IMR-90 (cell line): Measurements from ENCODE around the gene NDEL1. TPM values are rescaled to one million over a fixed set of nuclear protein-coding genes. Genes with fewer than 3 reads are reported as not detected.

Experiments
- ATAC-seq: fragments of 200-7000 bp; cut with Tn5 transposase; 2 replicates; pipeline ENCODE4 v1.9.1; 2020; ENCODE audit warnings: low read depth, mild to moderate bottlenecking, moderate library complexity
- BruUV-seq: library from RNA; stranded (reverse); fragments of 400-500 nt; replicated peaks from 2 replicates; lab custom pipeline; 2021; lab: Mats Ljungman, UMichigan
- CTCF ChIA-PET: fragments of 300-600 bp; formaldehyde crosslinking; extraction: SDS; loops from one replicate; lab custom pipeline; 2021; ENCODE audit warnings: antibody characterized with exemption; lab: Yijun Ruan, JAX
- POLR2A ChIA-PET: fragments of 300-600 bp; sonication (Branson Sonifier 250); formaldehyde crosslinking; loops from one replicate; lab custom pipeline; 2022; ENCODE audit warnings: antibody characterized with exemption; ENCODE audit not compliant: unreplicated experiment; lab: Charles Lee
- DNase-seq: peaks from one replicate; pipeline ENCODE4 v3.0.0; 2013
- H2AFZ ChIP-seq: replicated peaks from 2 replicates; pipeline ENCODE3; 2013; ENCODE audit warnings: low read length, mild to moderate bottlenecking; ENCODE audit not compliant: poor library complexity
- H2AK5ac ChIP-seq: 2 replicates; pipeline ENCODE4 v1.6.1; 2013; ENCODE audit warnings: low read depth, low read length, inconsistent platforms
- H2AK9ac ChIP-seq: replicated peaks from 2 replicates; pipeline ENCODE3; 2013; ENCODE audit warnings: mild to moderate bottlenecking, low read depth, low read length, moderate library complexity; ENCODE audit not compliant: poor library complexity
- H2BK120ac ChIP-seq: 2 replicates; pipeline ENCODE4 v1.6.1; 2013; ENCODE audit warnings: low read depth, low read length, inconsistent platforms
- H2BK15ac ChIP-seq: 3 replicates; pipeline ENCODE4 v1.6.1; 2013; ENCODE audit warnings: low read depth, low read length, inconsistent platforms
- H2BK20ac ChIP-seq: 2 replicates; pipeline ENCODE4 v1.6.1; 2013; ENCODE audit warnings: low read depth, mild to moderate bottlenecking, inconsistent platforms, low read length, moderate library complexity
- H2BK5ac ChIP-seq: 2 replicates; pipeline ENCODE4 v1.6.1; 2013; ENCODE audit warnings: mild to moderate bottlenecking, low read depth, low read length, inconsistent platforms; ENCODE audit not compliant: poor library complexity, severe bottlenecking
- H3K14ac ChIP-seq: replicated peaks from 2 replicates; pipeline ENCODE4 v1.6.1; 2013; ENCODE audit warnings: low read depth, low read length, inconsistent platforms
- H3K18ac ChIP-seq: 2 replicates; pipeline ENCODE4 v1.6.1; 2013; ENCODE audit warnings: low read depth, low read length, control low read depth
- H3K23ac ChIP-seq: 2 replicates; pipeline ENCODE4 v1.6.1; 2013; ENCODE audit warnings: low read depth, low read length, inconsistent platforms
- H3K27ac ChIP-seq: 2 replicates; pipeline ENCODE4 v1.5.1; 2013; ENCODE audit warnings: mild to moderate bottlenecking, control low read depth, low read length; ENCODE audit not compliant: insufficient read depth
- H3K27me3 ChIP-seq: 2 replicates; pipeline ENCODE4 v1.6.1; 2013; ENCODE audit warnings: low read length; ENCODE audit not compliant: control insufficient read depth, insufficient read depth
- H3K36me3 ChIP-seq: 2 replicates; pipeline ENCODE4 v1.6.1; 2013; ENCODE audit warnings: low read length, mixed read lengths; ENCODE audit not compliant: control insufficient read depth, insufficient read depth
- H3K4ac ChIP-seq: 2 replicates; pipeline ENCODE4 v1.6.1; 2013; ENCODE audit warnings: low read depth, low read length, inconsistent platforms
- H3K4me1 ChIP-seq: 2 replicates; pipeline ENCODE4 v1.6.1; 2013; ENCODE audit warnings: low read length, mixed read lengths; ENCODE audit not compliant: control insufficient read depth, insufficient read depth
- H3K4me2 ChIP-seq: 2 replicates; pipeline ENCODE4 v1.6.1; 2013; ENCODE audit warnings: low read depth, mild to moderate bottlenecking, control low read depth, low read length, moderate library complexity
- H3K4me3 ChIP-seq: 2 replicates; pipeline ENCODE4 v1.5.1; 2013; ENCODE audit warnings: low read depth, mild to moderate bottlenecking, control low read depth, low read length, moderate library complexity; ENCODE audit not compliant: insufficient read depth
- H3K56ac ChIP-seq: 2 replicates; pipeline ENCODE4 v1.6.1; 2013; ENCODE audit warnings: low read length, inconsistent platforms; ENCODE audit not compliant: insufficient read depth; ENCODE audit errors: extremely low read depth
- H3K79me1 ChIP-seq, 2 experiments: 2 replicates each; pipeline ENCODE4 v1.6.1; 2013; ENCODE audit warnings: low read length in 2 of 2, inconsistent platforms in 1 of 2, low read depth in 1 of 2
- H3K9ac ChIP-seq: 2 replicates; pipeline ENCODE4 v1.6.1; 2013; ENCODE audit warnings: low read depth, low read length, control low read depth
- H3K9me1 ChIP-seq: 2 replicates; pipeline ENCODE4 v1.6.1; 2013; ENCODE audit warnings: low read length, inconsistent platforms; ENCODE audit not compliant: insufficient read depth
- H3K9me3 ChIP-seq: 2 replicates; pipeline ENCODE4 v1.6.1; 2013; ENCODE audit warnings: low read length; ENCODE audit not compliant: control insufficient read depth, insufficient read depth
- H4K20me1 ChIP-seq: 2 replicates; pipeline ENCODE4 v1.6.1; 2013; ENCODE audit warnings: low read length, inconsistent platforms; ENCODE audit not compliant: insufficient read depth
- H4K5ac ChIP-seq: 2 replicates; pipeline ENCODE4 v1.6.1; 2013; ENCODE audit warnings: mild to moderate bottlenecking, low read depth, low read length, control low read depth
- H4K8ac ChIP-seq, 2 experiments: 2 replicates each; pipeline ENCODE4 v1.6.1; 2013; ENCODE audit warnings: low read depth in 2 of 2, low read length in 2 of 2, control low read depth in 1 of 2, inconsistent platforms in 1 of 2
- H4K91ac ChIP-seq: 2 replicates; pipeline ENCODE4 v1.6.1; 2013; ENCODE audit warnings: low read depth, low read length, inconsistent platforms; ENCODE audit not compliant: insufficient read depth
- BHLHE40 ChIP-seq: fragments of 150-350 bp; IDR thresholded peaks from 2 replicates; pipeline ENCODE4 v1.6.1; 2016; ENCODE audit warnings: mild to moderate bottlenecking, low read depth, low read length
- CEBPB ChIP-seq: IDR thresholded peaks from 2 replicates; pipeline ENCODE4 v1.6.1; 2012; ENCODE audit warnings: low read depth, low read length, improper control_type of control experiment
- CHD1 ChIP-seq: IDR thresholded peaks from 2 replicates; pipeline ENCODE4 v1.6.1; 2012; ENCODE audit warnings: low read depth, low read length, improper control_type of control experiment
- CTCF ChIP-seq: conservative IDR thresholded peaks from 2 replicates; pipeline ENCODE4 v1.5.1; 2012; ENCODE audit warnings: mild to moderate bottlenecking, low read depth, low read length, improper control_type of control experiment
- FOS ChIP-seq: fragments of 150-350 bp; IDR thresholded peaks from 2 replicates; pipeline ENCODE4 v1.6.1; 2016; ENCODE audit warnings: low read depth, low read length
- MAFK ChIP-seq: IDR thresholded peaks from 2 replicates; pipeline ENCODE4 v1.6.1; 2012; ENCODE audit warnings: low read depth, low read length, improper control_type of control experiment
- MAZ ChIP-seq: IDR thresholded peaks from 2 replicates; pipeline ENCODE4 v1.6.1; 2012; ENCODE audit warnings: low read depth, mild to moderate bottlenecking, low read length, improper control_type of control experiment, moderate library complexity, borderline replicate concordance
- POLR2A ChIP-seq: IDR thresholded peaks from 2 replicates; pipeline ENCODE4 v1.6.1; 2012; ENCODE audit warnings: mild to moderate bottlenecking, low read depth, low read length
- RCOR1 ChIP-seq: IDR thresholded peaks from 2 replicates; pipeline ENCODE4 v1.6.1; 2012; ENCODE audit warnings: mild to moderate bottlenecking, low read length, improper control_type of control experiment; ENCODE audit not compliant: insufficient replicate concordance
- RFX5 ChIP-seq: IDR thresholded peaks from 2 replicates; pipeline ENCODE4 v1.8.0; 2012; ENCODE audit warnings: low read depth, mild to moderate bottlenecking, low read length, moderate library complexity
- USF2 ChIP-seq: fragments of 150-350 bp; IDR thresholded peaks from 2 replicates; pipeline ENCODE4 v1.6.1; 2017; ENCODE audit warnings: mild to moderate bottlenecking, antibody characterized with exemption, low read length, low read depth
- WGBS, 2 experiments: methylation state at CpG; one replicate each; pipeline versions ENCODE4 v1.1.5 to v1.1.7; 2013; ENCODE audit warnings: missing lambda C conversion rate in 2 of 2; ENCODE audit not compliant: insufficient read length in 1 of 2; ENCODE audit errors: extremely low coverage in 2 of 2; 5-methylcytosine and 5-hydroxymethylcytosine counted together
- dilution Hi-C: fragments of 300-500 bp; cut with HindIII; formaldehyde crosslinking; loops from one replicate; pipeline ENCODE4 v1.14.3; 2018; ENCODE audit warnings: low sequenced_read_pairs; ENCODE audit not compliant: unreplicated experiment
- in situ Hi-C: fragments of 300-500 bp; cut with MboI; formaldehyde crosslinking; loops from 3 replicates; pipeline ENCODE4 v1.14.3; 2019; ENCODE audit warnings: low sequenced_read_pairs, inconsistent platforms, mixed read lengths
- intact Hi-C: fragments of 100-400 bp; cut with micrococcal nuclease; formaldehyde crosslinking; loops from 2 replicates; pipeline ENCODE4 v1.10.0; 2022
- polyA plus RNA-seq, 3 experiments: library from polyadenylated mRNA; depleted of rRNA; stranded (reverse); fragments of >200 nt; gene quantifications; 2 replicates each; pipeline ENCODE4 v1.2.3, GENCODE V29; 2012; ENCODE audit warnings: low replicate concordance in 1 of 3
- total RNA-seq: library from RNA; depleted of rRNA; stranded (reverse); fragments of >200 nt; gene quantifications from 2 replicates; pipeline ENCODE4 v1.2.3, GENCODE V29; 2012

Gene NDEL1
- total and polyA plus RNA-seq, 2 of the 4 experiments (the other 2 are of a cell fraction): 28.9 to 95.6 TPM

GRCh38 chr17:8489841-8490240, 54.2 kb downstream of the NDEL1 start:
- Histone ChIP-seq H3K4ac (no peak overlapping the region), H3K9me1 (peaks cover 7% of the 10 kb centered on the region), H3K27ac (no peak overlapping the region), H2AFZ (no peak overlapping the region), H2AK9ac (no peak overlapping the region), H3K14ac (no peak overlapping the region), H3K36me3 (peaks cover 61% of the 10 kb centered on the region), H2BK120ac (no peak overlapping the region), H3K4me3 (no peak overlapping the region), H4K20me1 (0 out of 2 replicates have a peak, but pooled peaks cover 5% of the 10 kb centered on the region), H3K4me1 (peaks cover 2% of the 10 kb centered on the region; the same call in 1 of the 2 replicates), H2BK15ac (no peak overlapping the region), H3K79me1 (peaks cover 0 to 17% of the 10 kb centered on the region in 2 experiments; a peak in 3 of 4 replicates), H3K9ac (no peak overlapping the region), H2BK5ac (no peak overlapping the region), H3K23ac (no peak overlapping the region), H4K91ac (no peak overlapping the region), H4K8ac (no peak overlapping the region), H2AK5ac (no peak overlapping the region), H3K18ac (no peak overlapping the region), H3K56ac (no peak overlapping the region), H2BK20ac (no peak overlapping the region), H4K5ac (no peak overlapping the region), H3K9me3 (no peaks in the 10 kb centered on the region), H3K4me2 (no peak overlapping the region), H3K27me3 (no peaks in the 10 kb centered on the region)
- intact Hi-C loops (loop anchor here (1.0 to 5.0 kb wide), 2 partner anchors 48 to 140 kb away; partner anchors contain the start of gene MYH10), in situ Hi-C loops (no loop called here), dilution Hi-C loops (no loop called here)
- peak; percentile 37 for DNase-seq
- no TSS peak for BruUV-seq
- TF ChIP-seq USF2: no peak
- no peak for TF ChIP-seq RCOR1
- no peak for TF ChIP-seq CTCF
- no peak for TF ChIP-seq POLR2A
- TF ChIP-seq CEBPB: no peak
- TF ChIP-seq MAZ: no peak
- no peak for TF ChIP-seq MAFK
- TF ChIP-seq CHD1: no peak
- no peak for TF ChIP-seq BHLHE40
- TF ChIP-seq FOS: no peak
- TF ChIP-seq RFX5: no peak
- ChIA-PET POLR2A (no interaction called here), CTCF (no interaction called here)
- WGBS, 2 experiments: no CpG with 5 or more reads among the region's 3 CpGs
- no peak for ATAC-seq
